Suprapubic skin (tissue), 4 donors: ENCODE data around the gene KCNJ16.

Experiments used
- CTCF ChIP-seq, 2 donors: fragments of 200-600 bp in 1 of 2; fragments of 450-650 bp in 1 of 2; sonication (generic) in 1 of 2; IDR thresholded peaks; one replicate each; pipeline ENCODE4 v1.5.1; 2016 to 2019; ENCODE audit warnings: antibody characterized with exemption in 2 of 2, mild to moderate bottlenecking in 1 of 2, moderate library complexity in 1 of 2
- EP300 ChIP-seq: sonication (generic); formaldehyde crosslinking; IDR thresholded peaks from one replicate; pipeline ENCODE4 v1.6.1; 2017; ENCODE audit warnings: antibody characterized with exemption
- POLR2A ChIP-seq, 2 donors: fragments of 450-650 bp; IDR thresholded peaks; one replicate each; pipeline ENCODE4 v1.6.1; 2017; ENCODE audit warnings: antibody characterized with exemption in 2 of 2, mild to moderate bottlenecking in 2 of 2, moderate library complexity in 2 of 2
- POLR2AphosphoS5 ChIP-seq, 3 donors: sonication (generic); formaldehyde crosslinking; IDR thresholded peaks; one replicate each; pipeline ENCODE4 v1.6.1; 2017; ENCODE audit warnings: antibody characterized with exemption in 3 of 3

- TF ChIP-seq CTCF (IDR thresholded peaks at IDR 0.05) (no peak), POLR2AphosphoS5 (IDR thresholded peaks at IDR 0.05) (no peak), POLR2A (IDR thresholded peaks at IDR 0.05) (no peak), EP300 (no peak)
These were observed 40.1 kb downstream of the KCNJ16 start for GRCh38 chr17:70115126-70115525.
